ENCODE data around the gene CCDC122. TPM values are rescaled to one million over a fixed set of nuclear protein-coding genes. Genes with fewer than 3 reads are reported as not detected.

Gene CCDC122
- 10 to 100 TPM in 2 of 3 donors, 1 to 10 TPM in 1; 9.7 to 15.6 (median 12.2) TPM for polyA plus RNA-seq (ENCODE audit: insufficient read length in 3 of 3)

- DNase-seq (ENCODE audit: low read depth in 3 of 3, low spot score in 2 of 3) = peak in 2 of 3 donors; percentile 52 to 54
Observed at GRCh38 chr13:43878892-43879754, at the start of gene CCDC122. CCDC122 (minus strand) TSS chr13:43879740; CDS start chr13:43869376, 10,364 bp downstream.

GRCh38 chr13:43924549-43925245, 45.2 kb upstream of the CCDC122 start:
- no peak for DNase-seq (ENCODE audit: low read depth in 3 of 3, low spot score in 2 of 3)

- DNase-seq (ENCODE audit: low read depth in 3 of 3, low spot score in 2 of 3) = no peak
Observed at GRCh38 chr13:43920965-43921674, 41.6 kb upstream of the CCDC122 start.

- DNase-seq (ENCODE audit: low read depth in 3 of 3, low spot score in 2 of 3) = no peak
Observed at GRCh38 chr13:43918636-43919035, 39.1 kb upstream of the CCDC122 start.

GRCh38 chr13:43916828-43917227, 37.3 kb upstream of the CCDC122 start:
- DNase-seq (ENCODE audit: low read depth in 3 of 3, low spot score in 2 of 3) = no peak

GRCh38 chr13:43915451-43915850, 35.9 kb upstream of the CCDC122 start:
- DNase-seq (ENCODE audit: low read depth in 3 of 3, low spot score in 2 of 3) = no peak

GRCh38 chr13:43911871-43912270, 32.3 kb upstream of the CCDC122 start:
- no peak for DNase-seq (ENCODE audit: low read depth in 3 of 3, low spot score in 2 of 3)

GRCh38 chr13:43911278-43911677, 31.7 kb upstream of the CCDC122 start:
- DNase-seq (ENCODE audit: low read depth in 3 of 3, low spot score in 2 of 3) = no peak

GRCh38 chr13:43910856-43911255, 31.3 kb upstream of the CCDC122 start:
- DNase-seq (ENCODE audit: low read depth in 3 of 3, low spot score in 2 of 3) = no peak

GRCh38 chr13:43908156-43909126, 28.9 kb upstream of the CCDC122 start:
- DNase-seq (ENCODE audit: low read depth in 3 of 3, low spot score in 2 of 3) = peak; percentile 33 to 47 (median 44)

GRCh38 chr13:43905435-43906031, 26.0 kb upstream of the CCDC122 start:
- peak; percentile 54 to 65 (median 55) for DNase-seq (ENCODE audit: low read depth in 3 of 3, low spot score in 2 of 3)

GRCh38 chr13:43895940-43896339, 16.4 kb upstream of the CCDC122 start:
- DNase-seq (ENCODE audit: low read depth in 3 of 3, low spot score in 2 of 3) = no peak

GRCh38 chr13:43894438-43894837, 14.9 kb upstream of the CCDC122 start:
- no peak for DNase-seq (ENCODE audit: low read depth in 3 of 3, low spot score in 2 of 3)

GRCh38 chr13:43884222-43884621, 4.7 kb upstream of the CCDC122 start:
- DNase-seq (ENCODE audit: low read depth in 3 of 3, low spot score in 2 of 3) = no peak

GRCh38 chr13:43883631-43884030, 4.1 kb upstream of the CCDC122 start:
- DNase-seq (ENCODE audit: low read depth in 3 of 3, low spot score in 2 of 3) = no peak

- no peak for DNase-seq (ENCODE audit: low read depth in 3 of 3, low spot score in 2 of 3)
Observed at GRCh38 chr13:43881580-43881979, 2.0 kb upstream of the CCDC122 start.

GRCh38 chr13:43880926-43881325, 1.4 kb upstream of the CCDC122 start:
- DNase-seq (ENCODE audit: low read depth in 3 of 3, low spot score in 2 of 3) = no peak

- DNase-seq (ENCODE audit: low read depth in 3 of 3, low spot score in 2 of 3) = no peak
Observed at GRCh38 chr13:43880214-43880855, 795 bp upstream of the CCDC122 start.

GRCh38 chr13:43879755-43880181, 228 bp upstream of the CCDC122 start, which contains the start of gene LACC1:
LACC1 (plus strand) TSS chr13:43879904; CDS start chr13:43880986, 1,082 bp downstream.
- peak in 1 of 3 donors; percentile 16 for DNase-seq (ENCODE audit: low read depth in 3 of 3, low spot score in 2 of 3)
